B cell (primary cell): ENCODE results near the gene ANKRD65.

ENCODE experiments used
- CTCF ChIP-seq: fragments of 200-600 bp; IDR thresholded peaks from one replicate; pipeline ENCODE4 v1.8.0; 2022; ENCODE audit warnings: antibody characterized with exemption, mild to moderate bottlenecking
- EZH2 ChIP-seq: IDR thresholded peaks from 2 replicates; pipeline ENCODE4 v1.6.1; 2012; ENCODE audit warnings: borderline replicate concordance, low read depth, mild to moderate bottlenecking, moderate library complexity, low read length; ENCODE audit not compliant: insufficient read depth, poor library complexity, severe bottlenecking

GRCh38 chr1:1406821-1407635, 14.0 kb downstream of the ANKRD65 start, which contains the start of gene MRPL20:
- TF ChIP-seq CTCF (peak; percentile 15), EZH2 (no peak)
